Loucy (cell line): ENCODE measurements around the gene NFIL3.

ENCODE experiments used
- EZH2phosphoT487 ChIP-seq: fragments of 200-600 bp; IDR thresholded peaks from 2 replicates; pipeline ENCODE4 v1.6.1; 2018; ENCODE audit warnings: antibody characterized with exemption, mild to moderate bottlenecking, moderate library complexity, borderline replicate concordance
- TF ChIP-seq, protein P1 (sequence below): fragments of 200-600 bp; sonication (generic); conservative IDR thresholded peaks from 2 replicates; pipeline ENCODE4 v1.5.1; 2014; ENCODE audit warnings: mild to moderate bottlenecking, antibody characterized with exemption, low read length

DNA sequence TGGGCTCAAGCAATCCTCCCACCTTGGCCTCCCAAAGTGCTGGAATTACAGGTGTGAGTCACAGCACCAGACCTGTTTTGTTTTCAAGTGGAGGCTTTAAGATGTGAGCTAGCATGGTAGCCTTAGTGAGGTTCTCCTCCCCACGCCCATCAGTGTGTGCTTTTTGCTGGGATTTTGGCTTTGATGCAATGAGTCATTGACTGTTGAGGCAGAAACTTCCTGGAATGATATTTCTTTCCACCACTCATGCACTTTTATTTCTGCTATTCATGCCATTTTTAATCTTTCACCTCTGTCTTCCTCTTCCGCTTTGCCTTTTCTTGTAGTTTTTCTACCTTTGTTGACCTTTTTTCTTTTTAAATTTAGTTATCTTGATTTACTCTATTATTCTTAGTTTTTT lies 4.2 kb upstream of the NFIL3 start:
- TF ChIP-seq, protein P1, sequence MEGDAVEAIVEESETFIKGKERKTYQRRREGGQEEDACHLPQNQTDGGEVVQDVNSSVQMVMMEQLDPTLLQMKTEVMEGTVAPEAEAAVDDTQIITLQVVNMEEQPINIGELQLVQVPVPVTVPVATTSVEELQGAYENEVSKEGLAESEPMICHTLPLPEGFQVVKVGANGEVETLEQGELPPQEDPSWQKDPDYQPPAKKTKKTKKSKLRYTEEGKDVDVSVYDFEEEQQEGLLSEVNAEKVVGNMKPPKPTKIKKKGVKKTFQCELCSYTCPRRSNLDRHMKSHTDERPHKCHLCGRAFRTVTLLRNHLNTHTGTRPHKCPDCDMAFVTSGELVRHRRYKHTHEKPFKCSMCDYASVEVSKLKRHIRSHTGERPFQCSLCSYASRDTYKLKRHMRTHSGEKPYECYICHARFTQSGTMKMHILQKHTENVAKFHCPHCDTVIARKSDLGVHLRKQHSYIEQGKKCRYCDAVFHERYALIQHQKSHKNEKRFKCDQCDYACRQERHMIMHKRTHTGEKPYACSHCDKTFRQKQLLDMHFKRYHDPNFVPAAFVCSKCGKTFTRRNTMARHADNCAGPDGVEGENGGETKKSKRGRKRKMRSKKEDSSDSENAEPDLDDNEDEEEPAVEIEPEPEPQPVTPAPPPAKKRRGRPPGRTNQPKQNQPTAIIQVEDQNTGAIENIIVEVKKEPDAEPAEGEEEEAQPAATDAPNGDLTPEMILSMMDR: no peak
- TF ChIP-seq EZH2phosphoT487: no peak
